ENCODE results near the gene ZFYVE28.
"Not testable (repeated sequence)": the region's sequence is repeated elsewhere in the genome, so short reads cannot be mapped to it uniquely, and the experiment has no call there.

DNA sequence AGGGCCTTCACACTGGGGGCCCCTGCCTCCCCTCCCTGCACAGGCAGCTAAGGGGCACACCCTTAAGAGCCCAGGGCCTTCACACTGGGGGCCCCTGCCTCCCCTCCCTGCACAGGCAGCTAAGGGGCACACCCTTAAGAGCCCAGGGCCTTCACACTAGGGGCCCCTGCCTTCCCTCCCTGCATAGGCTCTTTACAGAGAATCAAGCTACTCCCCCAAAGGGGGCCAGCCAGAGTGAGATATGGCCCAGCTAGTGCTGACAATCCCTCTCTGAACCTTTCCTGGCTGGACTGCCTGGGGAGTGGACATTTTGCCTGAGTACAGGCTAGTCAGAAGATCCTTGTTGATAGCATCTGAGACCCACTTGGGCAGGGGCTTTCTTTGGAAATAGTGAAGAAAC lies 47.1 kb upstream of the ZFYVE28 start:
- not testable (repeated sequence) for TF ChIP-seq YY1 (IDR thresholded peaks at IDR 0.05; ENCODE audit: insufficient read depth, insufficient read length); SUZ12 (IDR thresholded peaks at IDR 0.05; ENCODE audit: extremely low read depth, insufficient read depth, insufficient read length)
